ENCODE measurements around the gene UNC5B.

DNA sequence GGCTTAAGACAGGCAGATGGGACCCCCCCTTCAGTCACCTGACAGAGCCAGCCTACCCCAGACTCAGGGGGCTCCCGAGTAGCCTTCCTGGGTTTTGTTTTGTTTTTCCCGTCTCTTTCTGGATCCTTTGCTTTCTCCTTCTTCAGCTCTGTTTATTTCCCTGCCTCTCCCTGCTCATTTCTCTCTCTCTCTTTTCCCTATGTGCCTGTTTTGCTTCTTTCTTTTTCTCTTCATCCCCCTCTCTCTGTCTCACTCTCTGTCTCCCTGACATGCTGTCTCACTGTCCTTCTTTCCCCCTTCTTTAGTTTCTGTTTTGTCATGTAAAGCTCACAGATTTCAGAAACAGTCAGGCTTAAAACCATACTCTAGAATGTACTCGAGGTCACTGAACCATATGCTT, 68.5 kb downstream of the UNC5B start:
- no peak for TF ChIP-seq POLR2A (IDR thresholded peaks at IDR 0.05)
- TF ChIP-seq, protein P1, sequence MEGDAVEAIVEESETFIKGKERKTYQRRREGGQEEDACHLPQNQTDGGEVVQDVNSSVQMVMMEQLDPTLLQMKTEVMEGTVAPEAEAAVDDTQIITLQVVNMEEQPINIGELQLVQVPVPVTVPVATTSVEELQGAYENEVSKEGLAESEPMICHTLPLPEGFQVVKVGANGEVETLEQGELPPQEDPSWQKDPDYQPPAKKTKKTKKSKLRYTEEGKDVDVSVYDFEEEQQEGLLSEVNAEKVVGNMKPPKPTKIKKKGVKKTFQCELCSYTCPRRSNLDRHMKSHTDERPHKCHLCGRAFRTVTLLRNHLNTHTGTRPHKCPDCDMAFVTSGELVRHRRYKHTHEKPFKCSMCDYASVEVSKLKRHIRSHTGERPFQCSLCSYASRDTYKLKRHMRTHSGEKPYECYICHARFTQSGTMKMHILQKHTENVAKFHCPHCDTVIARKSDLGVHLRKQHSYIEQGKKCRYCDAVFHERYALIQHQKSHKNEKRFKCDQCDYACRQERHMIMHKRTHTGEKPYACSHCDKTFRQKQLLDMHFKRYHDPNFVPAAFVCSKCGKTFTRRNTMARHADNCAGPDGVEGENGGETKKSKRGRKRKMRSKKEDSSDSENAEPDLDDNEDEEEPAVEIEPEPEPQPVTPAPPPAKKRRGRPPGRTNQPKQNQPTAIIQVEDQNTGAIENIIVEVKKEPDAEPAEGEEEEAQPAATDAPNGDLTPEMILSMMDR (IDR thresholded peaks at IDR 0.05), result no peak
